Amygdala (tissue), 56 donors: ENCODE measurements around the gene AATF.

Experiments
- DNase-seq, 56 donors: peaks; one replicate each; lab custom pipeline; 2025; lab: John Stamatoyannopoulos, UW

The AATF gene

DNA sequence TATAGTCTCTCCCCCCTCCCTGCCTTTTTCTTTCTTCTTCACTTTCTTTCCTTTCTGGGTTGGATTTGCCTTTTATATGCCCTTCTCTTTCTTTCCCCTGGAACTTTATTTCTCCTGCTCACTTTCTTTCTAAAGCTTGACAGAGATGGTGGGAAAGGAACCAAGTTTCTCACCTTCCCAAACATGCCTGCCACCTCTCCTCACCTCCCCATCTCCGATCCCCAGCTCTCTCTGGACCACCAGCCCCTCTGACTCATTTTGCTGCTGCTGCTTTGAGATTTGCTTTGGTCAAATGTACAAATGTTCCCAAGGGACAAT is 18.2 kb upstream of the AATF start:
- DNase-seq = no peak

- DNase-seq = no peak
Observed at GRCh38 chr17:36931096-36931696, 17.6 kb upstream of the AATF start.

DNA sequence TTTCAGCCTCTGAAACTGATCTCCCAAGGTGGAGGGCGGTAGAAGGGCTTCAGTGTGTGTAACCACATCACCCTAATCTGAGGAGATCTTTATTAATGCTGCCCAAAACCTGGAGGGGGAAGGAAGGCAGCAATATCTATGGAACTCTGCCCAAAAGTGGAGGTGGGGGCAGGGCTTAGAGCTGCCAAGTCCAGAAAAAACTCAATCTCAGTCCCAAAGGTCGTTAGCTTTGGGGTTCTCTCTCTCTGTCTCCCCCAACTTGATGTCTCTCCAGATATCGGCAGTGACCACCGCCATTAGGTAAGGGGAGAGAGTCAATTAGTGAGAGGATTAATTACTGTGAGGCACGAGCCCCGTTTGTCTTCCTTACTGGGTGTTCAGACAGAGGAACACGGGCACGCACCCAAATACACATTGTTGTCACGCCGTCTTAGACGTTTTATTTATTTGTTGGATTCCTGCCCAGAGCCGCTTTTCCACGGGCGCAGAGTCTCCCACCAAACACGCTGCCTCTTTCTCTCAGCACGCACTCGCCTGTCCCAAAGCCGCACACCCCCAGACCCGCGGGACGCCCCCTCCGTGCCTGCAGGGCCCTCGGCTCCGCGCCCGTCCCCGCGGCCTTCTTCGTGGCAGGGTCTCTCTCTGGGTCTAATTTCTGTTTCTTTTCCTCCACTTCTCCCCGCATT is 16.9 kb upstream of the AATF start:
- no peak for DNase-seq

DNA sequence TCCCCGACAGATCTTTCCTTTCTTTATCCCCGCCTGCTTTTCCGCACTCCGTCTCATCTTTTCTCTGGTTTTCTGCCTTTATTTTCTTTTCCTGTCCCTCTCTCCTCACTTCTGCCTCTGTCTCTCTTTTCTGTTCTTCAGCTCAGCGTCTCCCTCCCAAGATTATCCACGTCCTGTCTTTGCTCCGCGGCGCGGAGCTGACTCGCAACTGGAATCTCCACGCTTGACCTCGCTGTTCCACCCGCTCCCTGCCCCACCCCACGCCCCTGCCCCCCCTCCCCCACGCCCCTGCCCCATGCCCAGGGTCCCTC is 16.4 kb upstream of the AATF start:
- no peak for DNase-seq

- DNase-seq = no peak
Observed at GRCh38 chr17:36932694-36933511, 15.9 kb upstream of the AATF start.

DNA sequence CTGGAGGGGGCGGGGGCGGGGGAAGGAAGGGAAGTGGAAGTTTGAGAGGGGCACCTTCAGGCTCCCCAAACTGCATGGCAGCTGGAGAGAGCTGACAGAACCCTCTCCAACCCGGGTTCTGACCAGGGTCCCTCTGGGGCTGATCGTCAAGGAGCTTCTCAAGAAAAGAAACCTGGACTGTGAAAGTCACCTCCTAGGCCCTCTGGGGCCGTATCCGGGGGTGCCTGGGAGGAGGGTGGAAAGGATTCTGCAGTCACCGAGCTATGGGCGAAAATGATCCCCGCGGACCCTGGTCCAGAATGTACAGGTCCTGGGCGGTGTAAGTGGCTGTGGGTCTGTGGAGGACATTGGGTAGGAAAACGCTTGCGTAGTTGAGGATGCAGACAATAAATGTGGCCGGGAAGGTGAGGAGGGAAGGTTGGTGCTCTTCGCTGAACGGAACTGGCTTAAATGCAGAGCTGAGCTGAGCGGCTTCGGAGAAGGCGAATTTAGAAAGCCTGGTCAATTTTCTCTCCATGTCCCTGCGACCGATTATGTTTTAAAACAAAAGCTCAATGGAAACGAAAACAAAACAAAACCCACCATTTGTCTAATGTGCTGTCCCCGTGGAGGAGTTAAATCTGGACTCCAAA is 15.1 kb upstream of the AATF start:
- no peak for DNase-seq

GRCh38 chr17:36934144-36934691 is 14.5 kb upstream of the AATF start:
- no peak for DNase-seq

DNA sequence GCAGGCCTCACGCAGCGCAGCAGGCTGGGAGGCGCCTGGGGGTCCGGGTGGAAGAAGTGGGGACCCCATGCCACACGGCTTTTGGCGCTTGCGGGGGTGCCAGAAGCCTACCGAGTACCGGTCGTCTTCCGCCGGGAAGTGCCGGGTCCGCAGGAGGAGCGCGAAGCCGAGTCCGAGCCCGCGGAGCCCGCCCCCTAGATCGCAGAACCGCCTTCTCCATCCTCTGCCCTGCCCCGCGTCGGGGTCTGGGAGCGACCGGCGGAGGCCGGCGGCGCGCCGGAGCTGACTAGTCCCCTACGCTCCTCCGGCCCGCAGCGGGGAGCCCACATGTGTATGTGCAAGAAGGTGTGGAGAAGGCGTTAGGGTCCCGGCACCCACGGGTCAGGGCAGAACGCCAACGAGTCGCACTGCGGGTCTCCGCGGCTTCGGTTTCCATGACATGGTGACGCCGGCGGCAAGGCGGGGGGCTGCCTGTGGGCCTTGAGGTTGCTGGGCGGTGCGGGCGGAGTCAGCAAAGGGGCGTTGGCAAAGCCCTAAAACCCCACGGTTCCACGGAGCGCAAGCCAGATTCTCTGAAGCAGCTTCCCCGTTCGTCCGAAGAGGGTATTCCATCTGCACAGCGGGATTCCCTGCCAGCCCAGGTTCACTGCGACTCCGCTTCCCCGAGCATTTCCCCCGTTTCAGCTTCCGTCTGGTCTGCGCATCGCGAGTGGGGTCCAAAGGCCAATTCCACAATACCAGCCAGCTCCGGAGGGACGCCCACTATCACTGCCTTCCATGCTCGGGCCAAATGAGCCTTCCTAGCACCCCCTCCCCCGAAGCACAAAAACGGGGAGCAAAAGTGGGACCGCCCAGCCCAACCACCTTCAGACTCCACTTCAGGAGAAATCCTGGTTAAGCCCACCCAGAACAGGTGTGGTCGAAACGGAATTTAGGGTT is 13.8 kb upstream of the AATF start:
- no peak for DNase-seq

DNA sequence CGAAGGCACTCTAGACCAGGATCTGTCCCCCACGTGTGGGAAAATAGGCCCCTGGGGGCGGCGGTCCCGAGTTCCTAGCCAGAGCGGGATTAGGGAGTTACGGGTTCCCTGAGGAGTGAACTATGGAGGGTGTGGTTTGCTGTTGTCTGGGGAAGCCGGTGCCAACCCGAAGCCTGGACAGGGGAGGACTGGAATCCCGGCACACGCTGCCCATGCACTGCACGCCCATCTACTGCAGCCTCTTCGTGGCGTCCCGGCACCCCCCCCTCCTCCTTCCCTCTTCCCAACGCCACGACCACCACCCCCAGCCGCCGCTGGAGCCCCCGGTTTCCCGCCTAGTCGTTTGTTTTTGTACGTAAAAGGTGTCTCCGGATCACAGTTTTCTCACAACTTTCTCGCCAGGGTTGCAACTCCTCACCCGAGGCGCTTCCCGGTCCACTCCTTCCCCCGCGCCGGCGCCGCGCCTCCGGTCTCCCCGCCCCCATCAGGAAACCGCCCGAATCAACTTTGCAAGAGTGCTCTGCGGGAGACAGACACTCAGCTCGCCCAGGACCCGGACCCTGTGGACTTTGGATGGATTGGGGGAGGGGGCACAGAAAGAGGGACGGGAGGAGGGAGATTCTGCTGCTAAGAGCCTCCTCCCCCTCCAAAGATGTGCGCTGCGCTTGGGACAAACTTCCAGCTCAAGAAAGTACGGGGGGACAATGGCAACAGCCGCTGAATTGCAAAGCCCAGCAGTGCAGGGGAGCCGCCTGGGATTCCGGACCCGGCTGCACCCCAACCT is 12.9 kb upstream of the AATF start:
- DNase-seq = no peak

GRCh38 chr17:36936455-36937000 is 12.2 kb upstream of the AATF start:
- no peak for DNase-seq

DNA sequence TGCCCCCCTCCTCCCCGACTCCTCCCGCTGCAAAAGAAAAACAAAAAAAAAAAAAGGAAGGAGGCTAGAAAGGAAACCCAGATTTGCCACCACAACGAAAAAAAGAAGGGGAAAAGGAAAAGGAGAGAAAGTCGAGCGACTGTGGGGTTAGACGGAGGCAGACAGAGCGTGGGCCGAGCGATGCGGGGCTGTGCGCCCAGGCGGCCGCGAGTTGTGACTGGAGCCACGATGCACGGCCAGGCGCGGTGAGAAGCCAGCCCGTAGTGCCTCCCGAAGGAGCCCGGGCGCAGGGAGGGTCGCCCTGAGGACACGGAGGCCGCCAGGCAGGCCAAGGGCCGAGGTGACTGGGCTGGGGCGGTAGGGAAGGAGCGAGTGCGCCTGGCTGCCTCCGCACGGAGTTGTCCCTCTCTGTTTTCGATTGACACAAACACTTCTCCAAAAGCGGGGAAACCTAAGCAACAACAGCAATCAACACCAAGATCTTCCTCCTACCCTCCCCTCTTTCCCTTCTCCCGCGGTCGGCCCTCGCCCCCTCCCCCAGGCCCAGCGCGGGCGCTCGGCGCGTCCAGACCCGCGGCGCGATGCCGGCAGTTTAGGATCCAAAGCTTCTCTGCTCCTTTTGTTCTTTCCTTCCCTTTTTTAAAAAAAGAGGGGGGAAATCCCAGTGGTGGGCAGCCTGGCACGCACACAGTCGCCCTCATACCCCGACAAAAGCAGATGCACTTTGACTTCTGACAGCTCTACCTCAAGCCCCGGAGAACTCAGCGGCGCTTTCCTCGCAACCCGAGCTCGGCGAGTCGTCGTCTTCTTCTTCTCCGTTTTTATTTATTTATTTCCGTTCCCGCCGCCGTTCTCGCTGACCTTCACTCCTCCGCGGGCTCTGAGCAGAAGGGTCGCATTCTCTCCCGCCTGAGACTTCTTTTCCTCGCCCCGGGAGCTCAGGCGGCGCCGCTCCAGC is 11.5 kb upstream of the AATF start, which contains the start of gene LHX1:
Gene LHX1, plus strand, starts transcription at position 475 of the 958 bp plus-strand sequence. CDS start 723 bp downstream, outside the sequence.
- no peak for DNase-seq

- no peak for DNase-seq
Observed at GRCh38 chr17:36937959-36938565, 10.7 kb upstream of the AATF start.

DNA sequence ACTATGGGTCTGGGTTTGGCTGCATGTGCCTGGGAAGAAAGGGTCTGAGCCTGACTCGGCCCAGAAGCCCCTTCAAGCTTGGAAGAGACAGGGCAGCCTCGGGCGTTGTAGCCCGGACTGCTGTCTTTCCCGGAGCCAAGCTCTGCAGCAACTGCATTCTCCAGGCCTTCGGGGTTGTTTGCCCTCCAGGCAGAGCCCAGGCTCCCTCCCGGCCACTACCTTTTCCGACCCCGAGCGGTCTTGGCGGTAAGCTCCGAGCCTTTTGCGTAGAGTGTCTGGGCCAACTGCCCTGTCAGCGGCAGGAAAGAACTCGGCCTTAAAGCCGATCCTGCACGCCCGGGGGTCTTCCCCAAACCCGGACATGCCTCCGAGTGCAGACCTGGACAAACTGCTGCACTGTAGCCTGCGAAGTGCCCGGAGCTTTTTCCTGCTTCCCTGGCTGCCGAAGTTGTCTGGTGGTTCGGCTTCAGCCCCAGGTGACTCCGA is 10.1 kb upstream of the AATF start:
- no peak for DNase-seq

DNA sequence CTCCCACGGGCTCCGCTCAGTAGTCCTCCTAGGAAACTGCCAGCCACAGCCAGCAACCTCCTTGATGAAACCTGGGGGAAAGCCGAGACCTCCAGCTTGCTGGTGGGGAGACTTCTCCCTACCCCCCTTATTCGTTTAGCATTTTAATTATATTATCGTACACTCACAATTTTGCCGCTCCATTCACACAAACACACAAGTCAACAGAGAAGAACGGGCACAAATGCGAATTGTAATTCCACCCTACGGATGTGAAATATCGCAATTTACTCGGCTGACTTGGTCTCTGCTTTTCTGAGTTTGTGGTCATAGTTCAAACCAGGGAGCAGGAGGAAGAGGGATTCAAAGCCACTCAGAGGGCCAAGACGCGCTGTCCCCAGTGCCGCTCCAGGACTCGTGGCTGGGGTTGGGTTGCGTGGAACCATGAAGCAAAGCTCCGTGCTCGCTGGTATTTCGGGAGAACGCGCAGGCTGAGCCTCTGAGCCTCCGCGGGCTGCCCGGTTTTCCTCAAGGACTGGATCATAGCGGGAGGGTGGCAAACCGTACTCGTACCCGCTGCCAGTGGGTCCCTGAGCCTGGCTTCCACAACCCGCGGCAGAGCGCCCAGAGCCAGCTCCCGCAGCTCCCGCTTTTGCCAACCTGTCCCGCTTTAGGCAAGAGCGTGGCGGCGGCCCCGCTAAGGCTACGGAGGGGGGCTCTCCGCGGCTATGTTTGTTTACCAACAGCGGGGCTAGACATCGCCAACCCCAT is 9.5 kb upstream of the AATF start:
- no peak for DNase-seq

- no peak for DNase-seq
Observed at GRCh38 chr17:36939802-36940312, 8.9 kb upstream of the AATF start.
